ENCODE data around the gene SEMA3C. TPM values are rescaled to one million over a fixed set of nuclear protein-coding genes. Genes with fewer than 3 reads are reported as not detected.

SEMA3C gene
- total RNA-seq, 2 experiments from 2014 or later = not detected

- no peaks in the 10 kb centered on the region for H3K27me3 Mint-ChIP-seq
- H3K36me3 Mint-ChIP-seq (ENCODE audit: low read depth) = no peaks in the 10 kb centered on the region
- H3K27ac Mint-ChIP-seq = no peak overlapping the region
- POLR2A ChIA-PET = no interaction called here
- H3K4me3 Mint-ChIP-seq = no peak overlapping the region
- H3K9me3 Mint-ChIP-seq = no peaks in the 10 kb centered on the region
- H3K4me1 Mint-ChIP-seq = no peaks in the 10 kb centered on the region
- no peak for DNase-seq
- CTCF ChIA-PET = no interaction called here
These were observed 28.2 kb downstream of the SEMA3C start for GRCh38 chr7:80890426-80891258.

- Mint-ChIP-seq H3K4me1 (no peaks in the 10 kb centered on the region), H3K9me3 (no peaks in the 10 kb centered on the region), H3K36me3 (ENCODE audit: low read depth) (no peaks in the 10 kb centered on the region), H3K4me3 (no peak overlapping the region), H3K27ac (no peak overlapping the region), H3K27me3 (no peaks in the 10 kb centered on the region)
- ChIA-PET POLR2A (no interaction called here), CTCF (no interaction called here)
- no peak for DNase-seq
These were observed 29.3 kb downstream of the SEMA3C start for GRCh38 chr7:80889525-80889924.

DNA sequence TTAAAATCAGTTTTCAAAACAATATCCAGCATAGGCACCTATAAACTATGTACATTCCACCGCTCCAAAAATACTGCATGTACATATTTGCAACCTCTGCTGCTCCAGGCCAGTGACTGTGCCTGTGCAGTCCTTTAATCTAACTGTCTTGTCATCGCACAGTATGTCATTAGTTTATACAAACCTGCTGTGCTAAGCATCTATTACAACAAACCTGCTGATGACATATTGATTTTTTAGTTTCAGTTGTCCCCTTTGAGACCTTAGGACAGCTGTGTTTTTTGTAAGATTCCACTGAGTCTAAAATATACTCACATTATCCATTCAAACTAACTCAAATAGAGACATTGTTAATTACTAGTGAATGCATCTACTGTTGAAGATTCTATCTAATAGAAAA lies 33.1 kb downstream of the SEMA3C start:
- CTCF ChIA-PET = no interaction called here
- Mint-ChIP-seq H3K4me1 (no peaks in the 10 kb centered on the region), H3K4me3 (no peak overlapping the region), H3K27ac (no peak overlapping the region), H3K9me3 (peaks cover 3% of the 10 kb centered on the region), H3K36me3 (ENCODE audit: low read depth) (no peaks in the 10 kb centered on the region), H3K27me3 (no peaks in the 10 kb centered on the region)
- POLR2A ChIA-PET = no interaction called here
- no peak for DNase-seq

GRCh38 chr7:80884511-80885195 lies 34.2 kb downstream of the SEMA3C start:
- H3K36me3 Mint-ChIP-seq (ENCODE audit: low read depth) = no peaks in the 10 kb centered on the region
- no peak overlapping the region for H3K27ac Mint-ChIP-seq
- ChIA-PET CTCF (no interaction called here), POLR2A (no interaction called here)
- peaks cover 3% of the 10 kb centered on the region for H3K9me3 Mint-ChIP-seq
- no peak for DNase-seq
- no peaks in the 10 kb centered on the region for H3K4me1 Mint-ChIP-seq
- no peak overlapping the region for H3K4me3 Mint-ChIP-seq
- H3K27me3 Mint-ChIP-seq = no peaks in the 10 kb centered on the region

DNA sequence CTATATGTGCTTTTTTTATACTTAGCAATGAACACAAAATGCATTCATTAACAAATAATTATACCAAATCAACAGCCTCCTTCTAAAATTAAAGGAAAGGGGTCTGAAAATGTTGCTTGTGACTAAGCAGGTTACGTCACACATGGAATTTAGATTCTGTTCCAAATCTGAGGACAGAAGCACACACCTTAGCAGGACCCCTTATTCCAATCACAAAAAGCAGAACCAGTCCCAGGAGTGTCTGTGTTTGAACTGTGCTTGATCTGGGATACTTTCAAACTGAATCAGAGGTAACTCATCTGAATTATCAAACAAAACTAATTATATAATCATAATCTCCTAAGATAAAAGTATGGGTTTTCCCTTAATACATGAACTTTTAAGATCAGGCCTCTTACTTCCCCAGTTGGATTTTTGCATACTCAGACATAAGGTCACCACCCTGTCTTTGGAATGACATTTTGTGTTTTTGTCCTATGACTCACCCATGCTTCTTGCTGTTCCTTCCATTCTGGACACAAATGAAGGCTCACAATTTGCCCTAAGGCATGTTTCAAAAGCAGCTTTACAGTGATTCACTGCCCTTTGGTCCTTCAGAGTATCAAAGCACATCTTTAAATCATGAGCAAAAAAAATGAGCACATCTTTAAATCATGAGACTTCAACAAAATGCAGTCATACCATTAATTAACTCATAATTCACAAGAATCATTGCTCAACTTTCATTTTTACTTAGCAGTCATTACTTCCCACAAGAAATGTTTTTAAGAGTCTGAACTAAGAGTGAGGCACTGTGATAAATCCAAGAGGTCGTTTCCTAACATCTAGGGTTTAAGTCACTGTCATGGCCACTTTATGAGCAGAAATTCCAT lies 35.5 kb downstream of the SEMA3C start:
- H3K36me3 Mint-ChIP-seq (ENCODE audit: low read depth) = no peaks in the 10 kb centered on the region
- ChIA-PET POLR2A (no interaction called here), CTCF (no interaction called here)
- H3K9me3 Mint-ChIP-seq = peaks cover 3% of the 10 kb centered on the region
- no peaks in the 10 kb centered on the region for H3K4me1 Mint-ChIP-seq
- no peak for DNase-seq
- no peak overlapping the region for H3K27ac Mint-ChIP-seq
- H3K27me3 Mint-ChIP-seq = no peaks in the 10 kb centered on the region
- H3K4me3 Mint-ChIP-seq = no peak overlapping the region

GRCh38 chr7:80882213-80882801 lies 36.5 kb downstream of the SEMA3C start:
- Mint-ChIP-seq H3K4me1 (no peaks in the 10 kb centered on the region), H3K27me3 (no peaks in the 10 kb centered on the region), H3K36me3 (ENCODE audit: low read depth) (no peaks in the 10 kb centered on the region), H3K27ac (no peak overlapping the region), H3K9me3 (peaks cover 3% of the 10 kb centered on the region), H3K4me3 (no peak overlapping the region)
- ChIA-PET POLR2A (no interaction called here), CTCF (no interaction called here)
- no peak for DNase-seq

DNA sequence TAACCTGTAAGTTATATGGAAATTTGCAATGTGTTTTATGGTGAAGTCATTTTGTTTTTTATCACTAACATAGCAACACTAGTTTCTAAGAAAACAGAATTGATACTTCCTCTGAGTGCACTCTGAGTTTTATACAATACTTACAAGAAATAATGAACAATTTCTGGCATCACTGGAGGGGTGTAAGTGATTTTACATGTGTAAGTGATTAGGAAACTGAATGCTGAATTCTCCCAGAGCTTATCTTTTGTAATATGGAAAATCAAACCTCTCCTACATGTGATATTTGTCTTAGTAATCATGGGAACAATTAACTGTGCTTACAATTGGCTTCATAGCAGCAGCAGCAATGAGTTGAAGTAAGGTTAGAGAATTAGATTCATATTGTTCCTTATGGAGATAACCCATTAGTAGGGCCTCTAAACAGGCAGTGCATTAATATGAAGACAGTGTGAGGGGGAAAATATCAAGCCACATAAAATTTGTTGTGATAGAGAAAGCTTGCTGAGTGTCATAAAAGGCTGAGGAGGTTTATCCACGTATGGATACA lies 37.4 kb downstream of the SEMA3C start:
- Mint-ChIP-seq H3K4me1 (no peaks in the 10 kb centered on the region), H3K4me3 (no peak overlapping the region), H3K9me3 (peaks cover 3% of the 10 kb centered on the region), H3K27me3 (no peaks in the 10 kb centered on the region), H3K36me3 (ENCODE audit: low read depth) (no peaks in the 10 kb centered on the region), H3K27ac (no peak overlapping the region)
- no peak for DNase-seq
- ChIA-PET CTCF (no interaction called here), POLR2A (no interaction called here)

DNA sequence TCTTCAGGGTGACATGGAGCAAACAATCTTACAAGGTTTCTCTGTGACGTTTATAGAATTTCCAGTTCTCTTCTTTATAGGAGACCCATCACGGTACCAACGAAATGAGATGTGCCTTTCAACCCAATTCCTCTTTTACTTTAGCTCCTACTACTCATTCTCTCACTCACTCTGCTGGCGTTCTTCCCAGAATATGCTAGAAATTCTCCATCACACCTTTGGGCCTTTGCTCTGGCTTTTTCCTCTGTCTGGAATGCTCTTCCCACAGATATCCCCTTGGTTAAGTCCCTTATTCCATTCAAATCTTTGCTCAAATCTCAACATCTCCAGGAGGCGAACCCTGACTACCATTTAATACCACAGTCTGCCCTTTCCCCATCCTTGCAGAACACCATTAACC lies 39.0 kb downstream of the SEMA3C start:
- Mint-ChIP-seq H3K27me3 (no peaks in the 10 kb centered on the region), H3K4me3 (no peak overlapping the region), H3K4me1 (no peaks in the 10 kb centered on the region), H3K36me3 (ENCODE audit: low read depth) (no peaks in the 10 kb centered on the region), H3K9me3 (peaks cover 5% of the 10 kb centered on the region), H3K27ac (no peak overlapping the region)
- ChIA-PET CTCF (no interaction called here), POLR2A (no interaction called here)
- DNase-seq = no peak

DNA sequence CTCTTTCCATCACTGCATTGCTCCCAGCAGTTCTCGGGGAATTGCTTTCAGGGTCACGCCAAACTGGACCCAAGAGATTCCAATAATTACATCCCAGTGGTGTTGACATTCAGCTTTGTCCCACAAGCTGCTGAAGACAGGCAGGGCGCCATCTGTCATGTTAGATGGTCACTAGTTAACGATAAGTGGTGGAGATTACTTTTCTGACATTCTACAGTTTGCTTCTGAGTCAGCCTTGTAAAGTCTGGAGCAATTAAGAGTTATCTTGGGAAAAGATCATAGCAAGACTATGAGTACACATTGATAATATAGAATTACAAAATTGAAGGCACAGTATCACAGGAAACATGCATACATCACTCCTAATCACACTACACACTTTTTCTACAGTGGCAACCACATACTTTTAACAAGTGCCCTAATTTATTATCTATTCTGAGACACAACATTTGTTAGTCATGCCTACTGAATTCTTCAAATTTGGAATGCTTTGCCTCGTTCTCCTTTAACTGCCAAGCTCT lies 41.9 kb downstream of the SEMA3C start:
- Mint-ChIP-seq H3K4me3 (no peak overlapping the region), H3K4me1 (no peaks in the 10 kb centered on the region), H3K27me3 (no peaks in the 10 kb centered on the region), H3K27ac (no peak overlapping the region), H3K9me3 (peaks cover 5% of the 10 kb centered on the region), H3K36me3 (ENCODE audit: low read depth) (no peaks in the 10 kb centered on the region)
- POLR2A ChIA-PET = no interaction called here
- CTCF ChIA-PET = no interaction called here
- no peak for DNase-seq

DNA sequence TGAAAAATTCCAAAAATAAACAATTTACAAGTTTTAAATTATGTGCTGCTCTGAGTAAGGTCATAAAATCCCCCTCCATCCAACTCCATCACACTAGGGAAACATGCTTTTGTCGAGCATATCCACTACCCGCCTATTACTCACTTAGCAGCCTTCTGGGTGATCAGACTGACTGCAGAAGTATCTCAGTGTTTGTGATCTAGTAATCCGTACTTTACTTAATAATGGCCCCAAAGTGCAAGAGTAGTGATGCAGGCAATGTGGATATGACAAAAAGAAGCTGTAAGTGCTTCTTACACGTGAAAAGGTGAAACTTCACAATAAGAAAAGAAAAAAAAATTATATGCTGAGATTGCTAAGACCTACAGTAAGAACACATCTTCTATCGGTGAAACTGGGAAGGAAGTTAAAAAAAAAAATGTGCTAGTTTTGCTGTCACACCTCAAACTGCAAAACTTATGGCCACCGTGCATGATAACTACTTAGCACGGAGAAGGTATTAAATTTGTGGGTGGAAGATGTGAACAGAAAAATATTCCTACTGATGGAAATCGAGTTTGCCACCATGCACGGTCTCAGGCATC lies 43.2 kb downstream of the SEMA3C start:
- Mint-ChIP-seq H3K4me1 (no peaks in the 10 kb centered on the region), H3K27me3 (no peaks in the 10 kb centered on the region), H3K9me3 (peaks cover 3% of the 10 kb centered on the region), H3K36me3 (ENCODE audit: low read depth) (no peaks in the 10 kb centered on the region), H3K27ac (no peak overlapping the region), H3K4me3 (no peak overlapping the region)
- no peak for DNase-seq
- CTCF ChIA-PET = no interaction called here
- POLR2A ChIA-PET = no interaction called here

DNA sequence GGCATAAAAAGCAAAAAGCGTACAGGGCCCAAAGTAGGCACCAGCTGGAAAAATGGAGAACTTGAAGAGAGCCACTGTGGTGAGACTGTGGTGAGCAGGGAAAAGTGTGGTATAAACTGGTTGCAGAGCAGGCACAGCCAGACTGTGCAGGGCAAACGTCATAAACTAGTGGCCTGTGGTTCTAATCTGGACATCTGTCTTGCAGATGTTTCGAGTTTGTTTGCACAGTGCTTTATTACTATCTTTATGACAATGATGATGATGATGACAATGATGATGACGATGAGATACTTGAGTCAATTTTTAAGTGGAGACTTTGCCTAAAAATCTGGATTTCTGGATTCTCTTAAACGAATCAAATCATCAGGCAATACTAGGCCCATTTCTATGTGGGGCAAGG lies 45.7 kb downstream of the SEMA3C start:
- Mint-ChIP-seq H3K27me3 (no peaks in the 10 kb centered on the region), H3K4me3 (no peak overlapping the region), H3K36me3 (ENCODE audit: low read depth) (no peaks in the 10 kb centered on the region), H3K27ac (no peak overlapping the region), H3K4me1 (no peaks in the 10 kb centered on the region), H3K9me3 (peaks cover 6% of the 10 kb centered on the region)
- CTCF ChIA-PET = no interaction called here
- POLR2A ChIA-PET = no interaction called here
- no peak for DNase-seq

DNA sequence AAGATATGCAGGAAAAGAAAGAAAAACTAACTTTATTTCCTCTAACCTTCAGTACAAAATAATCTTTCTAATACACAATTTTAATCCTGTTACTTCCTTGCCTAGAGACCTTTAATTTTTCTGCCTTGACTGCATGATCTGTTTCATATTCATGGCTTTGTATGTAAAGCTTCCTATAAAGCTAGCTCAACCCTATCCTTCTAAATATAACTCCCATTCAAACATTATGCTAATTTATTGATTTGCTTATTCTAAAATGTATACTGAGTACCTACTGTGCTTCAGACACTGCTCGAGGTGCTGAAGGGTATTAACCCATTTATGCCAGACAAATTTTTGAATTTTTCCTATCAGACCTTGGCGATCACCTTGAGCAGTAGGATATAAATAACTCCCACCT lies 47.6 kb downstream of the SEMA3C start:
- Mint-ChIP-seq H3K9me3 (peaks cover 6% of the 10 kb centered on the region), H3K4me1 (no peaks in the 10 kb centered on the region), H3K36me3 (ENCODE audit: low read depth) (no peaks in the 10 kb centered on the region), H3K4me3 (no peak overlapping the region), H3K27me3 (no peaks in the 10 kb centered on the region), H3K27ac (no peak overlapping the region)
- CTCF ChIA-PET = no interaction called here
- DNase-seq = no peak
- POLR2A ChIA-PET = no interaction called here

DNA sequence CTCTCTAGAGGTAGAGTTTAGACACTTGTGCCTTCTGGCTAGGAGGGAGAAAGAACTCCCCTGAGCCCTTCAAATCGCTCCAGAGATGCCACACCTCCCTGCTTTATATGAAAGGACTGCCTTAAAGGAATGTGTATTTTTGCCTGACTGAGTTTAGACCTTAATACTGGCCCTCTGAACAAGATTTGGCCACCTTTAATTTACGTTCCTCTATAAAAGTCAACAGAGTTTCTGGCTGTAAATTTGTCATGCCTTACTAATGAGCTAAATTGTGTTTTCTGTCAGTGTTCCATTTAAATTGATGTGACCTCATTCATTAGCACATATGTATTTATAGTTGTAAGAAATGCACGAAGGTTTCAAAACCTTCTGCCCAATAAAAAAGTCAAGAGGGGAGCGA lies 48.0 kb downstream of the SEMA3C start:
- H3K9me3 Mint-ChIP-seq = peaks cover 6% of the 10 kb centered on the region
- no peak overlapping the region for H3K4me3 Mint-ChIP-seq
- no peaks in the 10 kb centered on the region for H3K27me3 Mint-ChIP-seq
- no peak for DNase-seq
- POLR2A ChIA-PET = no interaction called here
- no peak overlapping the region for H3K27ac Mint-ChIP-seq
- CTCF ChIA-PET = no interaction called here
- no peaks in the 10 kb centered on the region for H3K36me3 Mint-ChIP-seq (ENCODE audit: low read depth)
- H3K4me1 Mint-ChIP-seq = no peaks in the 10 kb centered on the region
